ENCODE data around the gene SPNS2. TPM values are rescaled to one million over a fixed set of nuclear protein-coding genes. Genes with fewer than 3 reads are reported as not detected.

Gene SPNS2
- total RNA-seq, 1 experiment from 2014 or later, result 1.6 TPM

- H2AFZ ChIP-seq (ENCODE audit: low read depth, low read length, poor library complexity, severe bottlenecking), result no peak overlapping the region
- ATAC-seq (no peak), DNase-seq (ENCODE audit: low read depth, low spot score) (no peak)
- peaks cover 3% of the 10 kb centered on the region; the same call in 1 of the 2 replicates for H4K20me1 ChIP-seq (ENCODE audit: insufficient read depth)
- ChIA-PET CTCF (no interaction called here), POLR2A (no interaction called here), RAD21 (ENCODE audit: low non-redundant PET in 1 of 2, low total read pairs in 2 of 2, uncharacterized antibody in 2 of 2, unreplicated experiment in 2 of 2) (no interaction called here)
- H3K4me3 ChIP-seq (replicated peaks in 1 of 2; ENCODE audit: low read depth in 1 of 2, low read length in 2 of 2), result no peak overlapping the region
- intact Hi-C loops (cut with micrococcal nuclease), result no loop called here
- no peaks in the 10 kb centered on the region for H3K9me3 ChIP-seq (ENCODE audit: control insufficient read depth in 1 of 2, insufficient read depth in 1 of 2, low read depth in 1 of 2, low read length in 2 of 2)
- no peaks in the 10 kb centered on the region for H3K4me1 ChIP-seq (ENCODE audit: control insufficient read depth in 1 of 2, insufficient read depth in 2 of 2, low read length in 2 of 2)
- no peak for TF ChIP-seq EZH2 (IDR thresholded peaks at IDR 0.05)
- TF ChIP-seq EZH2phosphoT487 (IDR thresholded peaks at IDR 0.05; ENCODE audit: borderline replicate concordance), result no peak
- TF ChIP-seq JUND (IDR thresholded peaks at IDR 0.05), result no peak
- TF ChIP-seq CEBPB (IDR thresholded peaks at IDR 0.05; ENCODE audit: low read depth), result no peak
- no peak for TF ChIP-seq ZFX (IDR thresholded peaks at IDR 0.05)
- no peak for TF ChIP-seq YY1 (IDR thresholded peaks at IDR 0.05; ENCODE audit: extremely low read depth, insufficient replicate concordance, low read depth, low read length)
- no peak for TF ChIP-seq TCF7L2 (IDR thresholded peaks at IDR 0.05; ENCODE audit: borderline replicate concordance, extremely low read depth, insufficient read depth, insufficient read length)
- TF ChIP-seq ZNF274 (IDR thresholded peaks at IDR 0.05; ENCODE audit: low read depth, low read length), result no peak
- no peak for TF ChIP-seq SIN3A (IDR thresholded peaks at IDR 0.05; ENCODE audit: low read depth)
- no peak for TF ChIP-seq SP1 (IDR thresholded peaks at IDR 0.05; ENCODE audit: low read depth)
- TF ChIP-seq MAX (IDR thresholded peaks at IDR 0.05), result no peak
- no peak for TF ChIP-seq RAD21 (IDR thresholded peaks at IDR 0.05; ENCODE audit: low read depth)
- no peak for TF ChIP-seq CBX3 (IDR thresholded peaks at IDR 0.05; ENCODE audit: low read depth)
- TF ChIP-seq ELF1 (IDR thresholded peaks at IDR 0.05; ENCODE audit: borderline replicate concordance, low read depth), result no peak
- TF ChIP-seq FOSL1 (IDR thresholded peaks at IDR 0.05; ENCODE audit: low read depth), result no peak
- no peak overlapping the region for H3K9ac ChIP-seq (ENCODE audit: low read length)
- no peaks in the 10 kb centered on the region for H3K9me2 ChIP-seq (ENCODE audit: insufficient read depth)
- no peaks in the 10 kb centered on the region for H3K27me3 ChIP-seq (ENCODE audit: insufficient read depth, low read length)
- H3K4me2 ChIP-seq (ENCODE audit: low read length), result no peak overlapping the region
- H3K27ac ChIP-seq (ENCODE audit: low read depth, low read length), result no peak overlapping the region
- H3K79me2 ChIP-seq (ENCODE audit: insufficient read depth, low read length), result peaks cover 46% of the 10 kb centered on the region
- peaks cover 42 to 73% of the 10 kb centered on the region in 2 experiments; a peak in 3 of 4 replicates for H3K36me3 ChIP-seq (ENCODE audit: control insufficient read depth in 1 of 2, insufficient read depth in 2 of 2, low read length in 2 of 2)
- BruUV-seq (replicated peaks), result no TSS peak
These were observed 46.7 kb downstream of the SPNS2 start for GRCh38 chr17:4545217-4545951.

Data from HCT116 (cell line).